Choroid plexus epithelial cell (primary cell): ENCODE data around the gene KANK2.

ENCODE experiments used
- DNase-seq: peaks from one replicate; pipeline ENCODE4 v3.0.0-alpha.2; 2010; ENCODE audit warnings: low read depth
- H3K4me3 ChIP-seq: 2 replicates; pipeline ENCODE4 v1.5.1; 2011; ENCODE audit warnings: low read depth, mild to moderate bottlenecking, control low read depth, low read length, moderate library complexity
- TF ChIP-seq, protein P1 (sequence below): conservative IDR thresholded peaks from 2 replicates; pipeline ENCODE4 v1.5.1; 2011; ENCODE audit warnings: low read depth, mild to moderate bottlenecking, control low read depth, inconsistent platforms, low read length, moderate library complexity

KANK2 gene

DNA sequence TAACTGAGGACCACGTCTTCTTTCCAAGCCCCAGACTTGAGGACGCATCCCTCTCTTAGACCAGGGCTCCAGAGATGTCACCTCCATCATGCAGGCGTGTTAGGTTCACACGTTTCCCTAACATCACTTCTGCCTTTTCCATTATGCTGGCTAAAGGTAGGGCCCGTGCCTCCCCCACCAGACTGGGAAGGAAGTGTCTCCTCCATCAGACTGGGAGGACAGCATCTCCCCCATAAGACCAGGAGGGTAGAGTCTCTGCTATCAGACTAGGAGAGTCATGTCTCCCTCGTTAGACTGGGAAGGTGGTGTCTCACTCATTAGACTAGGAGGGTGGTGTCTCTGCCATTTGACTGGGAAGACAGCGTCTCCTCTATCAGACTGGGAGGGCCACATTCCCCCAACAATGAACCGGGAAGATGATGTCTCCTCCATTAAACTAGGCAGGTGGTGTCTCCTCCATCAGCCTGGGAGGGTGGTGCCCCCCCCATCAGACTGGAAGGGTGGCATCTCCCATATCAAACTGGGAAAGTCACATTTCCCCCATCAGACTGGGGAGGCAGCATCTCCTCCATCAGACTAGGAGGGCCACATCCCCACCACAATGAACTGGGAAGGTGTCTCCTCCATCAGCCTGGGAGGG lies 23.7 kb downstream of the KANK2 start:
- TF ChIP-seq, protein P1, sequence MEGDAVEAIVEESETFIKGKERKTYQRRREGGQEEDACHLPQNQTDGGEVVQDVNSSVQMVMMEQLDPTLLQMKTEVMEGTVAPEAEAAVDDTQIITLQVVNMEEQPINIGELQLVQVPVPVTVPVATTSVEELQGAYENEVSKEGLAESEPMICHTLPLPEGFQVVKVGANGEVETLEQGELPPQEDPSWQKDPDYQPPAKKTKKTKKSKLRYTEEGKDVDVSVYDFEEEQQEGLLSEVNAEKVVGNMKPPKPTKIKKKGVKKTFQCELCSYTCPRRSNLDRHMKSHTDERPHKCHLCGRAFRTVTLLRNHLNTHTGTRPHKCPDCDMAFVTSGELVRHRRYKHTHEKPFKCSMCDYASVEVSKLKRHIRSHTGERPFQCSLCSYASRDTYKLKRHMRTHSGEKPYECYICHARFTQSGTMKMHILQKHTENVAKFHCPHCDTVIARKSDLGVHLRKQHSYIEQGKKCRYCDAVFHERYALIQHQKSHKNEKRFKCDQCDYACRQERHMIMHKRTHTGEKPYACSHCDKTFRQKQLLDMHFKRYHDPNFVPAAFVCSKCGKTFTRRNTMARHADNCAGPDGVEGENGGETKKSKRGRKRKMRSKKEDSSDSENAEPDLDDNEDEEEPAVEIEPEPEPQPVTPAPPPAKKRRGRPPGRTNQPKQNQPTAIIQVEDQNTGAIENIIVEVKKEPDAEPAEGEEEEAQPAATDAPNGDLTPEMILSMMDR = no peak
- no peak for DNase-seq
- no peak overlapping the region for H3K4me3 ChIP-seq

DNA sequence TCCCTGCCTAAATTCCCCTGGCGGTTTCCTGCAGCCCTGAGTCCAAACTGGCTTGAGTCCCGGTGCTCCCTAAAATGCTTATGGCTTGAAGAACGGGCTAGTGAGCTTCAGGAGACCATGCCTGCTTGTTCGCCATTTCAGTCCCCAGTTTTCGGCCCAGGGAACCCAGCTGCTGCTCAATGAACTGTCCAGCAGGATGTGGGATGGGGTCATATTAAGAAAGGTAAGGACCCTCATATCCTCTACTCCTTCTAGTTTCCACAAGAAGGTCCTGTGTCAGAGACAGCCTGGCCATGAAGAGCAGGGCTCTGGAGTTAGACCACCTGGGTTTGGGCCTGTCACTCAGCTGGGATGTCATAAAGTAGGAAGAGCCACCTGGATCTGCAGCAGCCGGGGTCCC lies 24.8 kb downstream of the KANK2 start:
- TF ChIP-seq, protein P1 = no peak
- DNase-seq = no peak

DNA sequence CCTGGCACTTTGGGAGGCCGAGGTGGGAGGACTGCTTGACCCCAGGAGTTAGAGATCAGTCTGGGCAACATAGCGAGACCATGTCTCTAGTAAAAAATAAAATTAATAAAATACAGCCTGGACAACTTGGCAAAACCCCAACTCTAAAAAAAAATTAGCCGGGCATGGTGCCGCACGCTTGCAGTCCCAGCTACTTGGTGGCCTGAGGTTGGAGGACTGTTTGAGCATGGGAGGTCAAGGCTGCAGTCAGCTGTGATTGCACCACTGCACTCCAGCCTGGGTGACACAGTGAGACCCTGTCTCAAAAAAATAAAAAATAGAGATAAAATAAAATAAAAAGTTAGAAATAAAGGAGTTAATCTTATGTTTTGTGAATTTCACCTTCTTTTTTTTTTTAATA lies 26.2 kb downstream of the KANK2 start:
- H3K4me3 ChIP-seq = no peak overlapping the region
- TF ChIP-seq, protein P1 = no peak
- no peak for DNase-seq

More for the DNA sequence above, 24.8 kb downstream of the KANK2 start:
- no peak overlapping the region for H3K4me3 ChIP-seq

DNA sequence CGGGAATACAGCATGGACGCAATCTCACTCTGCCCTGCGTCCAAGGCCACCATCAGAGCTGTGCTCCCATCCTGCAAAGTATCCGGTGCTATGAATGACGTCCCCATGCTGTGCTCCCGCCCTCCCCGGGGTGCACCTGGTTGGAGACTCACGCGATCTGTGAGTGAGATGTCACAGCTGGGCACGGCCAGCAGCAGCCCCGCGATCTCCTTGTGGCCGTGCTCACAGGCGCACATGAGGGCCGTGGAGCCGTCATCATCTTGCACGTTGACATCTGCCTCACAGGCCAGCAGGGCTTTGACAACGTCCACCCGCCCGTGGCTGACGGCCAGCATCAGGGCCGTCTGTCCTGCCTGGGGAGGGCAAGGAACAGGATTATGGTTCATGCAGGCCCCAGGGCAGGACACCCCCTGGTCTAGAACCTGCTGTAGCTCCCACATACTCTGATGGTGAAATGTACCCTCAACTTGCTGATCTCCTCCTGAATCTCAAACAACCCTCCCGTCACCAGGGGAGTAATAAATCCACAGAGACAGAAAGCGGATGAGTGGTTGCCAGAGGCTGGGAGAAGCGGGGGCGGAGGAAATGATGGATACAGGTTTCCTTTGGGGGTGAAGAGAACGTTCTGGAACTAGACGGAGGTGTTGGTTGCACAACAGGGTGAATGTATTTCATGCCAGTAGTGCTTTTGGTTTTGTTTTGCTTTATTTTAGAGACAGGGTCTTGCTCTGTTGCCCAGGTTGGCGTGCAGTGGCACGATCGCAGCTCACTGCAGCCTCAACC lies 27.3 kb downstream of the KANK2 start:
- peak; percentile 20 for DNase-seq
- TF ChIP-seq, protein P1 = no peak
- no peak overlapping the region for H3K4me3 ChIP-seq

DNA sequence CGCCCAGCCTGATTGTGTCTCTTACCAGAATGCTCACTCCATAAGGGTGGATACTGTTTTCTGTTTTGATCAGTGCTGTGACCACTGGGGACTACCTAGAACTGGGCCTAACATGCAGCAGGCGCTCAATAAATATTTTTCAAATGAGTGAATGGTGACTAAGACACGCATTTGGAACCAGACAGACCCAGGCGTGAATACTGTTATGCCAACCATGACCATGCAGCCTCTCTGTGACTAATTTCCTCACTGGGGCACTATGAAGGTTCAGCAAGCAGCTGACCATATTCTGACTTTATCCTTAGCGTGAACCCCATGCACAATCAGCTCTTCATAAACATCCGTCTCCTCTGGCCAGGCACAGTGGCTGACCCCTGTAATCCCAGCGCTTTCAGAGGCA lies 28.8 kb downstream of the KANK2 start:
- H3K4me3 ChIP-seq = no peak overlapping the region
- peak; percentile 86 for DNase-seq
- TF ChIP-seq, protein P1 = no peak

DNA sequence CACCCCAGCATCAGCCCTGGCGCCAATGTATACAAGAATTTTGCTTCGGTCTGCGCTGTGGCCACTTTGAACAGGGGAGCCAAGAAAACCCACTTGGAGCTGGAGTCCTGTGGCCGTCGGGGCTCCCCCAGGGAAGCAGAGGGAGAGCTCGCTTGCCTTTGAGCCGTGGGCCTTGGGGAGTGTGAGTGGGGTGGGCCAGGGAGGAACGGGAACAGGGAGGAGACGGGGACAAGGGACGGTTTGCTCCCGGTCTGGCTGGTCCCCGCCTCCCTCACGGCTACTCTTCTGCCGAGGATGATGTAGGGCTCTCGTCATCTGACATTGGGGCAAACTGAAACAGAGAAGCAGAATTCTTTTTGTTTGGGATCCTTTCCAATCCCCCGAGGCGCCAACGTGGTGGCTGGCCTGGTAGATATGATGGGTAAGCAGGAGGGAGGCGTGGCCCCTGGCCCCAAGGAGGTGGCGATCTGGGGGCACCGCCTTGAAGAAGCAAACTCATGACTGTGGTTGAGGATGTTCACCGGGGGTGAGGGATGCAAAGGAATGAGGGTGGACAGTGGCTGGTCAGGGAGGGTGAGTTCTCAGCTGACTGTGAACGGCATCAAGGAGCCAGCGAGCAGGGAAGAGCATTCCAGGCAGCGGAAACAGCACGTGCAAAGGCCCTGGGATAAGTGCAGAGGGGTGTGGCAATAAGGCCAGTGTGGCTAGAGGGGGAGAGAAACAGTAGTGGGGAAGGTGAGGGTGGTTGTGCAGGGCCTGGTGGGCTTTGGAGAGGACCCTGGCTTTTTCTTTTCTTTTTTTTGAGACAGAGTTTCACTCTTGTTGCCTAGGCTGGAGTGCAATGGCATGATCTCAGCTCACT lies 30.8 kb downstream of the KANK2 start:
- TF ChIP-seq, protein P1 = no peak
- DNase-seq = no peak
- H3K4me3 ChIP-seq = no peak overlapping the region
